ENCODE measurements around the gene ADGRE2.

DNA sequence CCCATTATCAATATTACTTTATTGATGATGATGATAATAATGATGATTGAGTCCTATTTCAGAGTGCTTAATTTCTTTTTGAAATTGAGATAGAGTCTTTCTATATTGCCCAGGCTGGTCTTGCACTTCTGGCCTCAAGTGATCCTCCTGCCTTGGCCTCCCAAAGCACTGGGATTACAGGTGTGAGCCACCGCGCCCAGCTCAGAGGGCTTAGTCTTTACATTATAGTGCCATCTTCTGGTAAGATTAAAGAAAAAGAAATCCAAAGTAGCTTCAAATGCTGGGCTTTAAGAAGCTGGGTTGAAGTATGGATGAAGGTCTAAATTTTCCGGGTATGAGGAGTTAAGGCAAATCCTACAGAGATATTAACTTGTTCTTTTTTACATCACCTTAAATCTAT is 91.9 kb downstream of the ADGRE2 start:
- TF ChIP-seq POLR2A (IDR thresholded peaks at IDR 0.05) = no peak
- TF ChIP-seq, protein P1, sequence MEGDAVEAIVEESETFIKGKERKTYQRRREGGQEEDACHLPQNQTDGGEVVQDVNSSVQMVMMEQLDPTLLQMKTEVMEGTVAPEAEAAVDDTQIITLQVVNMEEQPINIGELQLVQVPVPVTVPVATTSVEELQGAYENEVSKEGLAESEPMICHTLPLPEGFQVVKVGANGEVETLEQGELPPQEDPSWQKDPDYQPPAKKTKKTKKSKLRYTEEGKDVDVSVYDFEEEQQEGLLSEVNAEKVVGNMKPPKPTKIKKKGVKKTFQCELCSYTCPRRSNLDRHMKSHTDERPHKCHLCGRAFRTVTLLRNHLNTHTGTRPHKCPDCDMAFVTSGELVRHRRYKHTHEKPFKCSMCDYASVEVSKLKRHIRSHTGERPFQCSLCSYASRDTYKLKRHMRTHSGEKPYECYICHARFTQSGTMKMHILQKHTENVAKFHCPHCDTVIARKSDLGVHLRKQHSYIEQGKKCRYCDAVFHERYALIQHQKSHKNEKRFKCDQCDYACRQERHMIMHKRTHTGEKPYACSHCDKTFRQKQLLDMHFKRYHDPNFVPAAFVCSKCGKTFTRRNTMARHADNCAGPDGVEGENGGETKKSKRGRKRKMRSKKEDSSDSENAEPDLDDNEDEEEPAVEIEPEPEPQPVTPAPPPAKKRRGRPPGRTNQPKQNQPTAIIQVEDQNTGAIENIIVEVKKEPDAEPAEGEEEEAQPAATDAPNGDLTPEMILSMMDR (IDR thresholded peaks at IDR 0.05 in 4 of 5, conservative IDR thresholded peaks at IDR 0.05 in 1 of 5) = no peak

Data from gastrocnemius medialis (tissue), 4 donors.